Mesendoderm (in vitro differentiated cells): ENCODE data around the gene STK35.

Experiments
- DNase-seq: peaks from one replicate; pipeline ENCODE4 v3.0.0; 2013
- H2AK5ac ChIP-seq: 2 replicates; pipeline ENCODE4 v1.6.1; 2013; ENCODE audit warnings: low read length, inconsistent platforms
- H2BK120ac ChIP-seq: 2 replicates; pipeline ENCODE4 v1.6.1; 2013; ENCODE audit warnings: low read depth, mild to moderate bottlenecking, low read length, moderate library complexity, mixed read lengths
- H2BK15ac ChIP-seq: replicated peaks from 2 replicates; pipeline ENCODE4 v1.6.1; 2013; ENCODE audit warnings: low read depth, mild to moderate bottlenecking, moderate library complexity
- H2BK5ac ChIP-seq: 2 replicates; pipeline ENCODE4 v1.6.1; 2013; ENCODE audit warnings: low read length, inconsistent platforms
- H3K18ac ChIP-seq: 2 replicates; pipeline ENCODE4 v1.6.1; 2013; ENCODE audit warnings: mild to moderate bottlenecking, low read length, mixed read lengths
- H3K23ac ChIP-seq: one replicate; pipeline ENCODE4 v1.6.1; 2013; ENCODE audit warnings: low read length
- H3K27ac ChIP-seq: 2 replicates; pipeline ENCODE4 v1.5.1; 2013; ENCODE audit warnings: low read depth, mild to moderate bottlenecking, inconsistent platforms, low read length, moderate library complexity
- H3K27me3 ChIP-seq: 2 replicates; pipeline ENCODE4 v1.6.1; 2013; ENCODE audit warnings: low read length, control low read depth, mild to moderate bottlenecking, inconsistent platforms; ENCODE audit not compliant: insufficient read depth, poor library complexity
- H3K36me3 ChIP-seq: 2 replicates; pipeline ENCODE4 v1.6.1; 2013; ENCODE audit warnings: low read length, inconsistent platforms; ENCODE audit not compliant: control insufficient read depth, insufficient read depth
- H3K4ac ChIP-seq: one replicate; pipeline ENCODE4 v1.6.1; 2013; ENCODE audit warnings: low read depth, mild to moderate bottlenecking, low read length, moderate library complexity
- H3K4me1 ChIP-seq: 2 replicates; pipeline ENCODE4 v1.6.1; 2013; ENCODE audit warnings: low read depth, low read length, inconsistent platforms; ENCODE audit not compliant: control insufficient read depth
- H3K4me2 ChIP-seq: 2 replicates; pipeline ENCODE4 v1.6.1; 2013; ENCODE audit warnings: low read length
- H3K4me3 ChIP-seq: 2 replicates; pipeline ENCODE4 v1.5.1; 2013; ENCODE audit warnings: mild to moderate bottlenecking, low read length
- H3K56ac ChIP-seq: one replicate; pipeline ENCODE4 v1.6.1; 2013; ENCODE audit warnings: low read length
- H3K79me1 ChIP-seq: 2 replicates; pipeline ENCODE4 v1.6.1; 2013; ENCODE audit warnings: low read length, inconsistent platforms
- H3K79me2 ChIP-seq: 2 replicates; pipeline ENCODE4 v1.6.1; 2013; ENCODE audit warnings: mild to moderate bottlenecking, low read length; ENCODE audit not compliant: control insufficient read depth, insufficient read depth
- H3K9ac ChIP-seq: 2 replicates; pipeline ENCODE4 v1.6.1; 2013; ENCODE audit warnings: low read length, inconsistent platforms
- H4K5ac ChIP-seq: one replicate; pipeline ENCODE4 v1.6.1; 2013; ENCODE audit warnings: low read length
- H4K8ac ChIP-seq: one replicate; pipeline ENCODE4 v1.6.1; 2013; ENCODE audit warnings: low read depth, mild to moderate bottlenecking, control low read depth, low read length, moderate library complexity
- WGBS: extraction: QIAGEN DNeasy Blood & Tissue Kit; methylation state at CpG from one replicate; pipeline ENCODE4 v1.1.7; 2013; ENCODE audit warnings: low lambda C conversion rate, missing lambda C conversion rate; ENCODE audit not compliant: insufficient coverage; ENCODE audit errors: extremely low coverage; 5-methylcytosine and 5-hydroxymethylcytosine counted together

Gene STK35

DNA sequence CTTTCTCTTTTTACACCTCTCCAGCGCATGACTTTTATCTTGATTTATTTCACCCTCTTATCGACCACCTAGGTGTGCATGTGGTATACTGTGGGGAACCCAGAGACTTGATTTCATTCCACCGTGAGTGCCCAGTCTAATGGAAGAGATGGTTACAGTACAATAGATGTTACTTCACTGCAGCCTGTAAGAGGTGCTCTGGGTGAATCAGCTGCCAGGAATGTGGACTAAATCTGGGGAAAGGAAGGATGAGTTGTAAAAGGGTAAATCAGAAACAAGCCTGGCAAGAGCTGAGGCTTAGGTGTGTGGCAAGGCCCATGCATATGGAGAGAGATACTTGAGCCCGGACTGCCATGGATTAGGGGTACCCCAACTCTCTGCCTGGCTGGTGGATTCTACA, 7.4 kb downstream of the STK35 start:
- no peaks in the 10 kb centered on the region for H3K36me3 ChIP-seq
- peaks cover 43% of the 10 kb centered on the region for H3K79me1 ChIP-seq
- H4K8ac ChIP-seq, result no peak overlapping the region
- H3K79me2 ChIP-seq, result peaks cover 76% of the 10 kb centered on the region
- H4K5ac ChIP-seq, result no peak overlapping the region
- H2BK5ac ChIP-seq, result no peak overlapping the region
- H3K27ac ChIP-seq, result no peak overlapping the region
- H3K9ac ChIP-seq, result no peak overlapping the region
- H2BK15ac ChIP-seq, result no peak overlapping the region
- H2BK120ac ChIP-seq, result no peak overlapping the region
- H3K4me1 ChIP-seq, result peaks cover 1% of the 10 kb centered on the region
- DNase-seq, result peak; percentile 69
- H3K4ac ChIP-seq, result no peak overlapping the region
- H3K4me3 ChIP-seq, result no peak overlapping the region
- WGBS, result no CpG with 5 or more reads among the region's 4 CpGs
- no peak overlapping the region for H2AK5ac ChIP-seq
- H3K23ac ChIP-seq, result no peak overlapping the region
- no peaks in the 10 kb centered on the region for H3K27me3 ChIP-seq
- no peak overlapping the region for H3K18ac ChIP-seq
- no peak overlapping the region for H3K56ac ChIP-seq
- H3K4me2 ChIP-seq, result no peak overlapping the region

DNA sequence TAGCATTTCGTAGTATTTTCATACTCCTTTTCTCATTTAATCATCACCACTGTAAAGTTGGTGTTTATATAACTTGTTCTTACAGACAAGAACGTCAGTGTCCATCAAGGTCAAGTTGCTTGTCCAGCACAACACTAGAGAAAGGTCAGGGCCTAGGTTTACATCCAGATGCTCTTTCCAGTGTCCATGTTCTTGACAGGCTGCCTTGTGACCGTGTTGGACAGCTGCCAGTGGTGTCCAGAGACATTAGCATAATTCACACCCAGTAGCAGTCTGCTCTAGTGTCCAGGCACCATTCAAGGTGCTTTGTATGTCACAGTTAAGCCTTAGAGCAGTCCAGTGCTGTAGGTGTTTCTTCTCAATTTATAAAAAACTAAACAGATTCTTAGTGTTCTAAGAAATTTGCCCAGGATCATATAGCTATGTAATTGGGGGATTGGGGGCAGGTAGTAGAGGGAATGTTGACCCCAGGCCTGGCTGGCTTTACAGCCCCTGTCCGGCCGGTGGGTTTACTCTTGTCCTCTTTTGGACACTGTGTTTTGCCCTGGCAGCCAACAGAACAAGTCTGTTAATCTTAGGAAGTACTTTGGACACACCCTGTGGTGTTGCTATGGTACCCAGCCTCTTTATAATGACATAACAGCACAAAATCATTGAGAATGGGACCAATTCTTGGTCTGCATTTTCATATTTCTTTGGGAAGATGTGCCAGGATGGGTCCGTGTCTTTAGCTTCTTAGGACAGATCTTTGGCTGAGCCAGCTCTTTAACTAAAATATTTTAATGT, 8.0 kb downstream of the STK35 start:
- H4K5ac ChIP-seq, result no peak overlapping the region
- H3K4ac ChIP-seq, result no peak overlapping the region
- no peak for DNase-seq
- no peak overlapping the region for H4K8ac ChIP-seq
- peaks cover 43% of the 10 kb centered on the region for H3K79me1 ChIP-seq
- H3K36me3 ChIP-seq, result no peaks in the 10 kb centered on the region
- no peak overlapping the region for H2BK5ac ChIP-seq
- H3K23ac ChIP-seq, result no peak overlapping the region
- peaks cover 70% of the 10 kb centered on the region for H3K79me2 ChIP-seq
- H3K18ac ChIP-seq, result no peak overlapping the region
- H2AK5ac ChIP-seq, result no peak overlapping the region
- H3K4me2 ChIP-seq, result no peak overlapping the region
- H3K4me1 ChIP-seq, result no peaks in the 10 kb centered on the region
- H3K4me3 ChIP-seq, result no peak overlapping the region
- H2BK15ac ChIP-seq, result no peak overlapping the region
- no peaks in the 10 kb centered on the region for H3K27me3 ChIP-seq
- H3K27ac ChIP-seq, result no peak overlapping the region
- H3K56ac ChIP-seq, result no peak overlapping the region
- no peak overlapping the region for H2BK120ac ChIP-seq
- no CpG with 5 or more reads among the region's 6 CpGs for WGBS
- no peak overlapping the region for H3K9ac ChIP-seq

DNA sequence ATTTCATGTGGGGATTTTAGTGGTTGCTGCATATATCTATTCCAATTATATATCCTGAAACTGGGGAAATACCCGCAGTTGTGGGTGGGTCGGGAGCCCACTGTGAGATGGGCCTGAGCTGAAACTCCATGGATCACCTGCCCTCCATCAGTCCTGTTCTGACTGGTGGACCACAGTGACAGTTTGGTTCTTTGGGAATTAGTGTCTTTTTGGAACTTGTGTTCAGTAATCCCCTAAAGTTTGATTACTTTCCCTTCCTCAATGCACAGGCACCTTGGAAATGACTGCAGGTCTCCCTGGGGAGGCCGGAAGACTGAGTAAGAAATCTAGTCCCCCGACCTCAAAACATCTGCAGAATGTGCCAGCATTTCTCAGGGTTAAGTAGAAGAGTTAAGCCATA, 11.3 kb downstream of the STK35 start:
- H2AK5ac ChIP-seq, result no peak overlapping the region
- no peak for DNase-seq
- H3K36me3 ChIP-seq, result peaks cover 5% of the 10 kb centered on the region
- H3K56ac ChIP-seq, result no peak overlapping the region
- no peak overlapping the region for H2BK15ac ChIP-seq
- no peaks in the 10 kb centered on the region for H3K4me1 ChIP-seq
- H3K9ac ChIP-seq, result no peak overlapping the region
- H4K8ac ChIP-seq, result no peak overlapping the region
- H4K5ac ChIP-seq, result no peak overlapping the region
- no peak overlapping the region for H2BK120ac ChIP-seq
- H3K79me1 ChIP-seq, result peaks cover 39% of the 10 kb centered on the region
- WGBS, result no CpG with 5 or more reads among the region's 4 CpGs
- no peak overlapping the region for H3K4me2 ChIP-seq
- no peak overlapping the region for H2BK5ac ChIP-seq
- peaks cover 52% of the 10 kb centered on the region for H3K79me2 ChIP-seq
- H3K4me3 ChIP-seq, result no peak overlapping the region
- H3K4ac ChIP-seq, result no peak overlapping the region
- no peaks in the 10 kb centered on the region for H3K27me3 ChIP-seq
- no peak overlapping the region for H3K27ac ChIP-seq
- H3K23ac ChIP-seq, result no peak overlapping the region
- H3K18ac ChIP-seq, result no peak overlapping the region

DNA sequence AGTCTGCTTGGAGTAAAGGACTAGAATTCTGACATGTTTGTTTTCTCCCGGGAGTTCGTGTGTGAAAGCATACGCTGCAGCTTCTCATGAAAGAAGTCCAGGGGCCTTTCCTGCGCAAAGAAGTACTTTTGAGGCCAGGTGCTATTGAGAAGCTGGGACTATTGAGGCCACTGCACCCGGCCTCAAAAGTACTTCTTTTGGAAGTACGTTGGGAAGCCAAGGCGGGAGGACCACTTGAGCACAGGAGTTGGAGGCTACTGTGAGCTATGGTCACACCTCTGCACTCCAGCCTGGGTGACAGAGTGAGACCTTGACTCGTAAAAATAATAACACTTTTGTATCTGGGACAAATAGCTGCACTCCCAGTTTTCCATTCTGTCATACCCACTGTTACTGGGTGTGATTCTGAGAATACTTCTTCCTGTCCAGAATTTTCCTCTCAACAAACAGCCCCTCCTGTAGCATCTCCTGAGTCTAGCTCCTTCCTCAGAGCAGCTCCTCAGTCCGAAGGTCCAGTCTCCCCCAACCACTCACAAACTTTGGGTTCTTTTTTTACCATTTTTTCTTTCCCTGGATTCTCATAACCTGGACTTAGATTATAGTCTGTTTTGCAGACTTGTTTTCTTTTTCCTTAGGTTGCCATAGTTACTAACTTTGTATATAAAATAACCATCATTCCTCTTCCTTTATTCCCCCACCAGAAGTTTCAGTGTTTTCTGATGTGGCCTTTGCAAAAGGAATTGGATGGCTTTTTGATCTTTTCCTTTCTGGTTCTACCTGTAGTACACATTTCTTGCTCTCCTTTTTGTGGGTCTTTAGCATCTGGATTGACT, 12.7 kb downstream of the STK35 start:
- Histone ChIP-seq H2BK120ac (no peak overlapping the region), H2BK5ac (no peak overlapping the region), H3K27me3 (no peaks in the 10 kb centered on the region), H3K18ac (no peak overlapping the region), H3K4ac (no peak overlapping the region), H3K79me1 (peaks cover 39% of the 10 kb centered on the region), H3K4me1 (no peaks in the 10 kb centered on the region), H4K8ac (no peak overlapping the region), H3K56ac (no peak overlapping the region), H3K79me2 (peaks cover 45% of the 10 kb centered on the region), H3K4me2 (no peak overlapping the region), H2AK5ac (no peak overlapping the region), H2BK15ac (no peak overlapping the region), H3K27ac (no peak overlapping the region), H3K4me3 (no peak overlapping the region), H3K23ac (no peak overlapping the region), H3K36me3 (peaks cover 5% of the 10 kb centered on the region), H3K9ac (no peak overlapping the region), H4K5ac (no peak overlapping the region)
- DNase-seq, result no peak
- WGBS, result no CpG with 5 or more reads among the region's 9 CpGs

DNA sequence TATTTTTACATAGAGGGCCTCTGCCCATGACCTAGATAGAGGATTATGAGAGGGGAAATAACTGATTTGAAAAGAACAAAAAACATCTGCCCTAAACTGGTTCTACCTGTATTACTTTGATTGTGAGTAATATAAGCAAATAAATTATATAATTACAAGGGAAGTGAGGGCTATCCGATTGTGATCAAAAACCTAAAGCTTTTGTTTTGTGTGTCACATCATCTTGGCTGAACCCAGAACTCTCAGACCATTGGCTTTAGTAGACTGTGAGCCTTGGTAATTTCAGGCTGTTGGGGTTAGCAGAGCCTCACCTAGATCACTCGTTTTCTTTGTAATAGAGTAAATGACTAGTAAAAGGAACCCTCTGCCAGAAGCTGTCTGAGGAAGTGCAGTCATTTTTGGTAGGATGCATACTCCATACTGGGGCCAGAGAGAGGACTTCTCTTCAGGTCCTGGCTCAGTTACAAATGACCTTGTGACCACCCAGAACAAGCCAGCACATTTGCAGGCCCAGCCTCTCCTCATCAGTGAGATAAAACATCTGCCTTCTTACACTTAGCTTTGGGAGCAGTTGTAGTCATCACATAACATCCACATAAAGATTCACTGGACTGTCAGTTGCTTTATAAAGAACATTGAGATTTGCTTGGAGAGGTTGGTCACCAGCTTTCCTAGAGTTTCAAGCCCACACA, 13.5 kb downstream of the STK35 start:
- Histone ChIP-seq H3K4me3 (no peak overlapping the region), H2BK15ac (no peak overlapping the region), H3K79me2 (peaks cover 46% of the 10 kb centered on the region), H2BK120ac (no peak overlapping the region), H4K8ac (no peak overlapping the region), H3K79me1 (peaks cover 41% of the 10 kb centered on the region), H4K5ac (no peak overlapping the region), H3K56ac (no peak overlapping the region), H3K4me1 (no peaks in the 10 kb centered on the region), H2BK5ac (no peak overlapping the region), H3K4ac (no peak overlapping the region), H2AK5ac (no peak overlapping the region), H3K27ac (no peak overlapping the region), H3K36me3 (peaks cover 5% of the 10 kb centered on the region), H3K4me2 (no peak overlapping the region), H3K27me3 (no peaks in the 10 kb centered on the region), H3K23ac (no peak overlapping the region), H3K9ac (no peak overlapping the region), H3K18ac (no peak overlapping the region)
- WGBS, result no CpG with 5 or more reads among the region's 2 CpGs
- no peak for DNase-seq
